Measurements from ENCODE around the gene LRGUK.

DNA sequence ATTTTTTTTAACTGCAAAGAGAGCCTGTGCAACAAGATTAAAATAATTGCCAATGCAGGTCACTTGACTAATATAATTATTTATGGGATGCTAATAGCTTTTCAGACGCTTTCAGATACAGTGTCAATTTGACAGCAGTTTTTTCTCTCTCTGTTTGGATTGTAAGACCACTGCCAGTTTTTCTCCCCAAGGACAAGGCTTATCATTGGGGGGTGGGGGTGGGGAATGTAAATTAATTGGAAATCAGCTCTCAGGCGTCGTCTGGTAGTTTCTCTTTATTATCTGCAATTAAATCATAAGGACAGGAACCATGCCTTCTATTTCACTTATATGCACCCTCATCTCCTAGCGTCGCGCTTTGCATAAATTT is 559 bp upstream of the LRGUK start:
- TF ChIP-seq CTCF (IDR thresholded peaks at IDR 0.05; ENCODE audit: control extremely low read depth in 1 of 3, insufficient read depth in 1 of 3, low read depth in 1 of 3, low read length in 3 of 3) (no peak), CHD2 (IDR thresholded peaks at IDR 0.05; ENCODE audit: low read length) (no peak), TAF1 (IDR thresholded peaks at IDR 0.05; ENCODE audit: low read depth, low read length) (no peak), CBX8 (IDR thresholded peaks at IDR 0.05; ENCODE audit: borderline replicate concordance, low read depth, low read length) (no peak), POLR2A (IDR thresholded peaks at IDR 0.05; ENCODE audit: control extremely low read depth in 1 of 2, low read depth in 2 of 2, low read length in 2 of 2) (no peak)
